ENCODE results near the gene DPM2.

DNA sequence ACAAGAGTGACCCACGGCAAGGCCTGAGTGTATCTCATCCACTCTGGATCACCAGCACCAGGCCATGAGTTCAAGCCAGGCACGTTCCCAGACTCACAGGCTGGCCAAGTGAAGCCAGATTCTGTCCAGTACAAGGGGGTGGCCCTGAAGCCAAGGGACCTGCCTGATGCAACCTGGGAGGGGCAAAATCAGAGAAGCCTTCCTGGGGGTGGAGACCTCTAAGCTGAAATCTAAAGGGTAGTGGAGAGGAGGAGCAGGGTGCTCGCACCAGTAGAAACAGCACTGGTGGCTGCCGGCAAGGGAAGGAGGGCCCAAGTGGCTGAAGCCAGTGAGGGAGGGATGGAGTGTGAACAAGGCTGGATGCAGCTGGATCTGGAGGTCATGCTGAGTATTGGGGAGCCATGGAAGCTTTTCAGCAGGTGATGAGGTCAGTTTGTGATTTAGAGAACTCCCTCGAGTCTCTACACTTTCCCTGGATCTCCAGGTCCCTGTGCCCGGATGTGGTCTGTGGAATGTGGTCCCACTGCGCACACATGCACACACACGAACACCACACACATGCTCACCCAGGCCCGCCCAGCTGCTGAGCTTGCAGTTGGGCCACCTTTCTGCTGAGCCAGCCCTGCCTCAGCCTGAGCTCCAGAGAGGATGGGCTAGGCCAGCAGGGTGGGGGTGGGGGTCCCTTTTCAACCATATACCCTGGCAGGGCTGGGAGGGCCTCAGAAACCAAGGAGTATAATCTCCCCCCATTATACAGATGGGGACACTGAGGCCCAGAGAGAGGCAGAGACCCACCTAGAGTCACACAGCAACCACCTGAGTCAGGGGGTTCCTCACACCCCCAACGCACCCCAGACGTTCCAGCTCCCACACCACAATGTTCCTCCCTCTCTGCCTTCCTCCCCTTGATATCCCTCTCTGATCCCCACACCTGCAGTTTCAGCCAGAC is 8.7 kb downstream of the DPM2 start:
- TF ChIP-seq, protein P1, sequence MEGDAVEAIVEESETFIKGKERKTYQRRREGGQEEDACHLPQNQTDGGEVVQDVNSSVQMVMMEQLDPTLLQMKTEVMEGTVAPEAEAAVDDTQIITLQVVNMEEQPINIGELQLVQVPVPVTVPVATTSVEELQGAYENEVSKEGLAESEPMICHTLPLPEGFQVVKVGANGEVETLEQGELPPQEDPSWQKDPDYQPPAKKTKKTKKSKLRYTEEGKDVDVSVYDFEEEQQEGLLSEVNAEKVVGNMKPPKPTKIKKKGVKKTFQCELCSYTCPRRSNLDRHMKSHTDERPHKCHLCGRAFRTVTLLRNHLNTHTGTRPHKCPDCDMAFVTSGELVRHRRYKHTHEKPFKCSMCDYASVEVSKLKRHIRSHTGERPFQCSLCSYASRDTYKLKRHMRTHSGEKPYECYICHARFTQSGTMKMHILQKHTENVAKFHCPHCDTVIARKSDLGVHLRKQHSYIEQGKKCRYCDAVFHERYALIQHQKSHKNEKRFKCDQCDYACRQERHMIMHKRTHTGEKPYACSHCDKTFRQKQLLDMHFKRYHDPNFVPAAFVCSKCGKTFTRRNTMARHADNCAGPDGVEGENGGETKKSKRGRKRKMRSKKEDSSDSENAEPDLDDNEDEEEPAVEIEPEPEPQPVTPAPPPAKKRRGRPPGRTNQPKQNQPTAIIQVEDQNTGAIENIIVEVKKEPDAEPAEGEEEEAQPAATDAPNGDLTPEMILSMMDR (IDR thresholded peaks at IDR 0.05), result no peak
- TF ChIP-seq POLR2A (IDR thresholded peaks at IDR 0.05) (no peak), POLR2AphosphoS5 (IDR thresholded peaks at IDR 0.05) (no peak), EP300 (IDR thresholded peaks at IDR 0.05) (no peak)
